GM19463 (cell line): ENCODE results near the gene RECK.

Source experiments
- ATAC-seq: cut with Tn5 transposase; IDR thresholded peaks from one replicate; pipeline ENCODE4 v1.9.1; 2021; ENCODE audit warnings: mild to moderate bottlenecking, moderate library complexity; ENCODE audit not compliant: unreplicated experiment

Gene RECK

GRCh38 chr9:36025746-36026145, 11.0 kb upstream of the RECK start:
- no peak for ATAC-seq

GRCh38 chr9:36029202-36029601, 7.5 kb upstream of the RECK start:
- ATAC-seq: no peak

GRCh38 chr9:36029765-36030528, 6.8 kb upstream of the RECK start:
- ATAC-seq: no peak

GRCh38 chr9:36030871-36031270, 5.8 kb upstream of the RECK start:
- no peak for ATAC-seq

GRCh38 chr9:36031774-36032555, 4.7 kb upstream of the RECK start:
- ATAC-seq: no peak

- no peak for ATAC-seq
These were observed 2.9 kb upstream of the RECK start for GRCh38 chr9:36033788-36034187.

GRCh38 chr9:36034234-36034633, 2.5 kb upstream of the RECK start:
- no peak for ATAC-seq

GRCh38 chr9:36035006-36035405, 1.7 kb upstream of the RECK start:
- no peak for ATAC-seq

- no peak for ATAC-seq
These were observed 397 bp upstream of the RECK start for GRCh38 chr9:36036253-36036779.

GRCh38 chr9:36037549-36038122, 923 bp downstream of the RECK start:
- ATAC-seq: no peak

- no peak for ATAC-seq
These were observed 2.4 kb downstream of the RECK start for GRCh38 chr9:36039121-36039520.

GRCh38 chr9:36039696-36040095, 3.0 kb downstream of the RECK start:
- no peak for ATAC-seq

GRCh38 chr9:36040271-36040925, 3.7 kb downstream of the RECK start:
- ATAC-seq: no peak

GRCh38 chr9:36041506-36041905, 4.8 kb downstream of the RECK start:
- no peak for ATAC-seq

GRCh38 chr9:36045610-36046009, 8.9 kb downstream of the RECK start:
- ATAC-seq: no peak

- no peak for ATAC-seq
These were observed 10.2 kb downstream of the RECK start for GRCh38 chr9:36046923-36047322.

- ATAC-seq: no peak
These were observed 12.7 kb downstream of the RECK start for GRCh38 chr9:36049408-36049807.

GRCh38 chr9:36050476-36050875, 13.8 kb downstream of the RECK start:
- ATAC-seq: no peak

- no peak for ATAC-seq
These were observed 14.6 kb downstream of the RECK start for GRCh38 chr9:36051317-36051716.

- ATAC-seq: no peak
These were observed 17.3 kb downstream of the RECK start for GRCh38 chr9:36053971-36054370.

GRCh38 chr9:36056896-36057295, 20.2 kb downstream of the RECK start:
- no peak for ATAC-seq
